ENCODE data around the gene CELF1.

The CELF1 gene

GRCh38 chr11:47552566-47553405 lies at the start of gene CELF1:
CELF1 (minus strand) TSS chr11:47553132; CDS start chr11:47499523, 53,609 bp downstream.
- DNase-seq, result peak; percentile 98

GRCh38 chr11:47599902-47600301 lies 47.0 kb upstream of the CELF1 start:
- DNase-seq, result no peak

GRCh38 chr11:47595967-47596366 lies 43.0 kb upstream of the CELF1 start:
- DNase-seq, result no peak

GRCh38 chr11:47595029-47595428 lies 42.1 kb upstream of the CELF1 start:
- DNase-seq, result no peak

- peak; percentile 46 for DNase-seq
Observed at GRCh38 chr11:47593934-47594855, 41.3 kb upstream of the CELF1 start, which contains the start of gene C1QTNF4. C1QTNF4 (minus strand) TSS chr11:47594411; CDS start chr11:47590810, 3,601 bp downstream.

- DNase-seq, result no peak
Observed at GRCh38 chr11:47593492-47593933, 40.6 kb upstream of the CELF1 start.

- no peak for DNase-seq
Observed at GRCh38 chr11:47592970-47593369, 40.0 kb upstream of the CELF1 start.

- no peak for DNase-seq
Observed at GRCh38 chr11:47592251-47592650, 39.3 kb upstream of the CELF1 start.

- no peak for DNase-seq
Observed at GRCh38 chr11:47591764-47592163, 38.8 kb upstream of the CELF1 start.

GRCh38 chr11:47589977-47590861 lies 37.3 kb upstream of the CELF1 start:
- DNase-seq, result no peak

GRCh38 chr11:47589584-47589976 lies 36.6 kb upstream of the CELF1 start:
- DNase-seq, result no peak

GRCh38 chr11:47589118-47589517 lies 36.2 kb upstream of the CELF1 start:
- DNase-seq, result no peak

GRCh38 chr11:47587723-47588326 lies 34.9 kb upstream of the CELF1 start:
- DNase-seq, result no peak

GRCh38 chr11:47587039-47587716 lies 34.2 kb upstream of the CELF1 start:
- DNase-seq, result no peak

- DNase-seq, result no peak
Observed at GRCh38 chr11:47586098-47586855, 33.3 kb upstream of the CELF1 start, which contains the start of gene FAM180B. FAM180B (plus strand) TSS chr11:47586678; CDS start chr11:47586769, 91 bp downstream.

- DNase-seq, result no peak
Observed at GRCh38 chr11:47583844-47584243, 30.9 kb upstream of the CELF1 start.

GRCh38 chr11:47578524-47579494 lies 25.9 kb upstream of the CELF1 start, which contains the start of the genes KBTBD4 and NDUFS3:
KBTBD4 (minus strand) TSS chr11:47578970; CDS start chr11:47578951, 19 bp downstream.
NDUFS3 (plus strand) TSS chr11:47579074; CDS start chr11:47579092, 18 bp downstream.
- peak; percentile 98 for DNase-seq

- no peak for DNase-seq
Observed at GRCh38 chr11:47577460-47578041, 24.6 kb upstream of the CELF1 start.

- no peak for DNase-seq
Observed at GRCh38 chr11:47573321-47573720, 20.4 kb upstream of the CELF1 start.

All from NCI-H69 (cell line).